HG03460 (cell line): ENCODE results near the gene GHSR.

ENCODE experiments used
- ATAC-seq: cut with Tn5 transposase; IDR thresholded peaks from one replicate; pipeline ENCODE4 v1.9.1; 2021; ENCODE audit not compliant: unreplicated experiment

The GHSR gene

GRCh38 chr3:172438186-172438585 is 10.1 kb downstream of the GHSR start:
- ATAC-seq: no peak

- no peak for ATAC-seq
Observed at GRCh38 chr3:172437713-172438112, 10.5 kb downstream of the GHSR start.

- no peak for ATAC-seq
Observed at GRCh38 chr3:172415323-172415722, 32.9 kb downstream of the GHSR start.

- ATAC-seq: no peak
Observed at GRCh38 chr3:172411478-172411947, 36.7 kb downstream of the GHSR start.

- no peak for ATAC-seq
Observed at GRCh38 chr3:172410702-172411477, 37.4 kb downstream of the GHSR start.

- no peak for ATAC-seq
Observed at GRCh38 chr3:172407872-172408271, 40.4 kb downstream of the GHSR start.

GRCh38 chr3:172405914-172406313 is 42.3 kb downstream of the GHSR start:
- ATAC-seq: no peak

GRCh38 chr3:172404237-172404962 is 43.9 kb downstream of the GHSR start:
- no peak for ATAC-seq

- no peak for ATAC-seq
Observed at GRCh38 chr3:172402892-172403643, 45.2 kb downstream of the GHSR start.

- no peak for ATAC-seq
Observed at GRCh38 chr3:172402090-172402489, 46.2 kb downstream of the GHSR start.

- no peak for ATAC-seq
Observed at GRCh38 chr3:172398484-172398883, 49.8 kb downstream of the GHSR start.

GRCh38 chr3:172397716-172398405 is 50.4 kb downstream of the GHSR start:
- ATAC-seq: no peak

- no peak for ATAC-seq
Observed at GRCh38 chr3:172396400-172396799, 51.9 kb downstream of the GHSR start.

- ATAC-seq: no peak
Observed at GRCh38 chr3:172394692-172395091, 53.6 kb downstream of the GHSR start.
